T-cell (primary cell): Measurements from ENCODE around the gene PIGC. TPM values are rescaled to one million over a fixed set of nuclear protein-coding genes. Genes with fewer than 3 reads are reported as not detected.

Experiments used
- ATAC-seq, 4 experiments: fragments of 200-7000 bp in 3 of 4; fragments of 150-1000 bp in 1 of 4; cut with Tn5 transposase; replicated peaks in 1 of 4; 1 replicate in 3 of 4; 2 replicates in 1 of 4; pipeline ENCODE4 v1.10.0; 2021; ENCODE audit warnings: moderate library complexity in 3 of 4, mild to moderate bottlenecking in 2 of 4, moderate number of reproducible peaks in 1 of 4
- CTCF ChIA-PET, 2 donors: fragments of 300-600 bp; sonication (Branson Sonifier 250); formaldehyde crosslinking; loops; one replicate each; lab custom pipeline; 2022; ENCODE audit warnings: antibody characterized with exemption in 2 of 2; lab: Charles Lee
- POLR2A ChIA-PET, 2 donors: fragments of 300-600 bp; sonication (Branson Sonifier 250); formaldehyde crosslinking; loops; one replicate each; lab custom pipeline; 2022; ENCODE audit warnings: antibody characterized with exemption in 2 of 2; lab: Charles Lee
- DNase-seq, 35 experiments: peaks; one replicate each; pipeline versions ENCODE4 v3.0.0 to v3.0.0-alpha.2; 2013 to 2023
- H3K27ac ChIP-seq: one replicate; pipeline ENCODE4 v1.5.1; 2013; ENCODE audit warnings: low read length
- H3K27me3 ChIP-seq, 2 experiments: replicated peaks in 1 of 2; 1 replicate in 1 of 2; 2 replicates in 1 of 2; pipeline versions ENCODE4 v1.6.1 to v1.7.0; 2013; ENCODE audit warnings: low read length in 1 of 2, mixed read lengths in 1 of 2; ENCODE audit not compliant: control insufficient read depth in 2 of 2, insufficient read depth in 2 of 2; ENCODE audit errors: extremely low read depth in 1 of 2
- H3K36me3 ChIP-seq, 2 donors: 1 replicate in 1 of 2; 2 replicates in 1 of 2; pipeline versions ENCODE4 v1.6.1 to v1.7.0; 2013; ENCODE audit warnings: low read length in 1 of 2; ENCODE audit not compliant: control insufficient read depth in 2 of 2, insufficient read depth in 1 of 2; ENCODE audit errors: extremely low read depth in 1 of 2
- H3K4me1 ChIP-seq, 2 experiments: 1 replicate in 1 of 2; 2 replicates in 1 of 2; pipeline versions ENCODE4 v1.6.1 to v1.7.0; 2013; ENCODE audit warnings: low read length in 2 of 2, mixed read lengths in 1 of 2; ENCODE audit not compliant: insufficient read depth in 2 of 2, control insufficient read depth in 1 of 2; ENCODE audit errors: extremely low read depth in 1 of 2
- H3K4me3 ChIP-seq, 2 donors: 1 replicate in 1 of 2; 2 replicates in 1 of 2; pipeline versions ENCODE4 v1.5.1 to v1.7.0; 2013; ENCODE audit warnings: mild to moderate bottlenecking in 2 of 2, low read length in 1 of 2, moderate library complexity in 1 of 2; ENCODE audit not compliant: control insufficient read depth in 1 of 2; ENCODE audit errors: extremely low read depth in 1 of 2
- H3K9me3 ChIP-seq: 2 replicates; pipeline ENCODE4 v1.7.0; 2013
- H3K27ac Mint-ChIP-seq, 2 donors: one replicate each; pipeline ENCODE4 v1.8.0; 2020 to 2021; ENCODE audit warnings: mild to moderate bottlenecking in 2 of 2, mixed read lengths in 2 of 2
- H3K27me3 Mint-ChIP-seq, 2 donors: one replicate each; pipeline ENCODE4 v1.8.0; 2021 to 2022; ENCODE audit warnings: mixed read lengths in 2 of 2
- H3K36me3 Mint-ChIP-seq: one replicate; pipeline ENCODE4 v1.8.0; 2021; ENCODE audit warnings: mixed read lengths
- H3K4me1 Mint-ChIP-seq, 3 donors: one replicate each; pipeline ENCODE4 v1.8.0; 2020 to 2022; ENCODE audit warnings: mixed read lengths in 3 of 3, mild to moderate bottlenecking in 1 of 3
- H3K4me3 Mint-ChIP-seq, 3 donors: one replicate each; pipeline ENCODE4 v1.8.0; 2020 to 2022; ENCODE audit warnings: mild to moderate bottlenecking in 3 of 3, mixed read lengths in 3 of 3, moderate library complexity in 3 of 3
- H3K9me3 Mint-ChIP-seq, 3 donors: one replicate each; pipeline ENCODE4 v1.8.0; 2020 to 2022; ENCODE audit warnings: mixed read lengths in 3 of 3
- WGBS: methylation state at CpG from one replicate; pipeline ENCODE4 v1.1.5; 2013; ENCODE audit warnings: missing lambda C conversion rate; ENCODE audit not compliant: insufficient coverage; 5-methylcytosine and 5-hydroxymethylcytosine counted together
- total RNA-seq, 35 experiments: library from RNA in 6 of 35; stranded (reverse) in 6 of 35; fragments of 120-200 nt in 1 of 35; gene quantifications; one replicate each; pipeline versions ENCODE4 v1.2.1 to v1.2.4 and lab custom pipeline; 2013 to 2026

Gene PIGC
- total RNA-seq, 5 donors from 2014 or later (not counting 1 experiment from before 2014, with no cell fraction given), result 26.9 to 39.0 (median 34.5) TPM

DNA sequence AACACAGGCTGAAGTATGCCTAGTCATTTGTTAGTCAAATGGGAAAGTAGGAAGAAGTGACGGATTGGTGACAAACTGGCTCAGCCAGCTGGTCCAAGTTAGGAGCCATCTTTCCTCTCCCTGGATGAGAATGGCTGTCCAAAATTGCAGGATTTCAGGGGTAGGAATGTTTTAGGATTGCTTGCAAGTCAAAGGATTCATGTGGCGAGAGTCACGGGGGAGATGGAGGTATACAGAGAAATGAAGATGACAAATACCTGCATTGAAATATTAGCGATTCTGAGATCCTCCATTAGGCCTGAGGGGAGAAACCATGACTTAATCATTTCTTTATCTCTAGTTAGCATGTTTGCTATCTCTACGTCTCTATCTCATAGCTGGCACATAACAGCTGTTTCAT, 41.8 kb upstream of the PIGC start:
- Histone ChIP-seq H3K4me1 (peaks cover 0 to 6% of the 10 kb centered on the region in 2 experiments), H3K27ac (no peak overlapping the region), H3K27me3 (no peaks in the 10 kb centered on the region), H3K4me3 (no peak overlapping the region), H3K9me3 (no peaks in the 10 kb centered on the region), H3K36me3 (no peaks in the 10 kb centered on the region)
- Mint-ChIP-seq H3K4me3 (no peak overlapping the region), H3K36me3 (no peaks in the 10 kb centered on the region), H3K27ac (no peak overlapping the region), H3K9me3 (no peaks in the 10 kb centered on the region), H3K4me1 (peaks cover 10 to 18% (median 16%) of the 10 kb centered on the region in 3 donors), H3K27me3 (peaks cover 0 to 8% of the 10 kb centered on the region in 2 donors)
- no peak for ATAC-seq
- DNase-seq, result no peak
- WGBS, result 0% methylated on average over 1 of the region's 5 CpGs
- ChIA-PET POLR2A (no interaction called here), CTCF (no interaction called here)

DNA sequence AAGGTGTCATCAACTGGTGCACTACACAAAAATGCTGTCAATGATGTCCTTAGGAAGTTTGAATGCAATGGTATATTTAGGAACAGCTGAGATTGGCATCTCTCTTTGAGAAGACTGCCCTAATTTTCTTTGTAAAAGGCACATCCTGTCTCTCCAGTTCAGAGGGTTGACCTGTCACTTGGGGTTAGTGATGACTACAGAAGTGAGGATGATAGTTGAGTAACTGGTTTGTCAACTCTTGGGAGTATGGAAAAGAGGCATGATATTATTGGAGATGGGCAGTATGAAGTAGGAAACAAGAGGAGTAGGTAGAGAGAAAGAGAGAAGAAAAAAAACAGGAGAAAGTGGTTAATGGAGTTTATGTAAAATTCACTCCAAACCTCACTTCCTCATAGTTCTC, 40.4 kb upstream of the PIGC start:
- peaks cover 2 to 12% of the 10 kb centered on the region in 2 donors for H3K27me3 Mint-ChIP-seq
- ATAC-seq, result peak in 1 of 4 experiments; percentile 36
- H3K27ac ChIP-seq, result no peak overlapping the region
- no peak overlapping the region for H3K27ac Mint-ChIP-seq
- H3K9me3 Mint-ChIP-seq, result no peaks in the 10 kb centered on the region
- DNase-seq, result no peak
- no peaks in the 10 kb centered on the region for H3K27me3 ChIP-seq
- H3K4me1 ChIP-seq, result peaks cover 0 to 11% of the 10 kb centered on the region in 2 experiments
- no peaks in the 10 kb centered on the region for H3K36me3 ChIP-seq
- ChIA-PET CTCF (interaction anchor here in 1 of 2 donors (0.6 kb wide), 1 partner anchor 361 kb away, joined by 7 read pairs; no protein-coding TSS in a partner anchor), POLR2A (no interaction called here)
- H3K4me1 Mint-ChIP-seq, result peaks cover 16 to 26% (median 23%) of the 10 kb centered on the region in 3 donors
- H3K4me3 ChIP-seq, result no peak overlapping the region
- no peak overlapping the region for H3K4me3 Mint-ChIP-seq
- no peaks in the 10 kb centered on the region for H3K36me3 Mint-ChIP-seq
- H3K9me3 ChIP-seq, result no peaks in the 10 kb centered on the region

DNA sequence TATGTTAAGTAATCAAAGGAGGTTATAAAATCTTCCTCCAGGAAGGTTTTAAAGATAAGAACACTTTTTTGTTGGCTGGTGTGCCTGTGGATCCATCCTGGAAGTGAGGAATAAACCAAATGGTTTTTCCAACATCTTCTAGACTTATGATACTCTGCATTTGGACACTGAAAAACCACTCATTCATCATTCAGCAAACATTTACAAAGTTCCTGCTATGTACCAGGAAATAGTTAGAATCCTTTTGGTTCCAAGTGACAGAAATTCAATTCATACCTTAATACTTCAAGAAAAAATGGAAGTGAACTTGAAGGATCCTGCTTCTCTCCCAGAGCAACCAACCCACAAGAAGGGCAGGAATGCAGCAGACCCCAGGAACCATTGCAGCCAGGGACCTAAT, 39.6 kb upstream of the PIGC start:
- no peak overlapping the region for H3K4me3 Mint-ChIP-seq
- Histone ChIP-seq H3K36me3 (no peaks in the 10 kb centered on the region), H3K4me1 (peaks cover 0 to 11% of the 10 kb centered on the region in 2 experiments), H3K27ac (no peak overlapping the region), H3K4me3 (no peak overlapping the region), H3K9me3 (no peaks in the 10 kb centered on the region), H3K27me3 (no peaks in the 10 kb centered on the region)
- no peaks in the 10 kb centered on the region for H3K9me3 Mint-ChIP-seq
- POLR2A ChIA-PET, result interaction anchor here in 1 of 2 donors (0.7 kb wide), 1 partner anchor 1235 kb away, joined by 4 read pairs; no protein-coding TSS in a partner anchor
- CTCF ChIA-PET, result no interaction called here
- no peaks in the 10 kb centered on the region for H3K36me3 Mint-ChIP-seq
- DNase-seq (no peak), ATAC-seq (no peak)
- peaks cover 16 to 26% (median 23%) of the 10 kb centered on the region in 3 donors for H3K4me1 Mint-ChIP-seq
- H3K27ac Mint-ChIP-seq, result no peak overlapping the region
- peaks cover 2 to 7% of the 10 kb centered on the region in 2 donors for H3K27me3 Mint-ChIP-seq

DNA sequence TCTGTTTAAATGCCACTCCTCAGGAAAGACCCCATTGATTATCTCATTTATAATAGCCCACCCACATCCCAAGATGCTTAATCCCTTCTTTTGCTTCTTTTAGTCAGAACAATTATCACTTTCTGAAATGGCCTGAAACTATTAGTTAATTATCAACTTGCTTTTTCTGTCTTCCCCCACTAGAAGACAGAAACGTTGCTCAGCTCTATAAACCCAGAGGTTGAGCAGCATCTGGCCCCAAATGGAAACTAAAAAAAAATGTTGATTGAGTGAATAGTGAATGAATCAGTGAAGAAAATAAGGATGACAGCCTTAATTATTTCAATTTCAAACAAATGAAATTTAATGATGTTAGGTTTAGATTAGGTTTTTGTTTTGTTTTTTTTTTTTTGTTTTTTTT, 38.2 kb upstream of the PIGC start:
- Histone ChIP-seq H3K27me3 (no peaks in the 10 kb centered on the region), H3K4me3 (no peak overlapping the region), H3K27ac (no peak overlapping the region), H3K9me3 (no peaks in the 10 kb centered on the region), H3K4me1 (peaks cover 0 to 9% of the 10 kb centered on the region in 2 experiments), H3K36me3 (no peaks in the 10 kb centered on the region)
- ATAC-seq, result no peak
- H3K4me3 Mint-ChIP-seq, result no peak overlapping the region
- POLR2A ChIA-PET, result no interaction called here
- peaks cover 7 to 16% (median 14%) of the 10 kb centered on the region in 3 donors for H3K4me1 Mint-ChIP-seq
- CTCF ChIA-PET, result interaction anchor here (0.7 kb wide), 4 partner anchors 9 to 225 kb away, joined by 3 to 5 read pairs (median 4); no protein-coding TSS in a partner anchor
- WGBS, result no CpG with 5 or more reads among the region's 1 CpG
- H3K27ac Mint-ChIP-seq, result no peak overlapping the region
- DNase-seq, result no peak
- H3K36me3 Mint-ChIP-seq, result no peaks in the 10 kb centered on the region
- H3K9me3 Mint-ChIP-seq, result no peaks in the 10 kb centered on the region
- H3K27me3 Mint-ChIP-seq, result peaks cover 2 to 10% of the 10 kb centered on the region in 2 donors

DNA sequence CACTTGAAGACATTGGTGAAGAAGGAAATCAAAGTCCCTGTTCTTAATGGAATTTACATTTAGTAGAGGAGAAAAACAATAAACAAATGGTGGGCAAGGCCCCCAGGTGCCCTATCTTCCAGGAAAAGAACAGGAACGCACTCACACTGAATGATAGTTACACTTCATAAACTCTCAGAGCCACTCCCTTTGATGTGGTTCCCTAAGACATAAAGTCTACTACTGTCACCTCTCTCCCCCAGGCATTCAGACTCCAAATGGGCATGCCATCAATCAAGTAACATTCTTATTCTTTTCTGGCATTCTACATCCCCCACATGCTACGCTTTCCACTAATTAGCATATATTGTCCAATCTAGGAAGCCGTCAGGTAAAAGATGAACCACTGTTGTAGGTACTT, 36.6 kb upstream of the PIGC start:
- H3K4me3 Mint-ChIP-seq, result no peak overlapping the region
- H3K9me3 Mint-ChIP-seq, result no peaks in the 10 kb centered on the region
- H3K27ac Mint-ChIP-seq, result no peak overlapping the region
- 0% methylated on average over 1 of the region's 3 CpGs for WGBS
- DNase-seq, result no peak
- CTCF ChIA-PET, result no interaction called here
- H3K27me3 ChIP-seq, result no peaks in the 10 kb centered on the region
- POLR2A ChIA-PET, result interaction anchor here in 1 of 2 donors (0.6 kb wide), 1 partner anchor 397 kb away, joined by 3 read pairs; no protein-coding TSS in a partner anchor
- H3K4me3 ChIP-seq, result no peak overlapping the region
- H3K4me1 ChIP-seq, result peaks cover 0 to 9% of the 10 kb centered on the region in 2 experiments
- no peak for ATAC-seq
- no peaks in the 10 kb centered on the region for H3K9me3 ChIP-seq
- H3K4me1 Mint-ChIP-seq, result peaks cover 6 to 16% (median 14%) of the 10 kb centered on the region in 3 donors
- peaks cover 2 to 10% of the 10 kb centered on the region in 2 donors for H3K27me3 Mint-ChIP-seq
- H3K36me3 Mint-ChIP-seq, result no peaks in the 10 kb centered on the region
- H3K27ac ChIP-seq, result no peak overlapping the region
- no peaks in the 10 kb centered on the region for H3K36me3 ChIP-seq

DNA sequence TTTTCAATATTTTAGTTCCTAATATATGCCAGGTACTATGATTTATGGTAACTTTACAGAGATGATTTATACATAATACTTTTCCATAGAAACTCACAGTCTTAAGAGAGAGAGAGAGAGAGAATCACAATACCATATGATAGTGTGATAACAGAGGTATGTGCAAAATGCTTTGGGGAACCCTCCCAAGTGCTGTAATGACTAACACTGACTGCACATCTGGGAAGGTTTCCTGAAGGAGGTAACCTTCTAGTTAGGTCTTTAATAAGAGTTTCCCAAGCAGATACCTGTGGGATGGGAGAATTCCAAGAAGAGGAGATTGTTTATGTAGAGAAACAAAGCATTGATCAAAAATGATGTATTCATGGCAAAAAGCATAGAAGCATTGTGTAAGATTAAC, 34.6 kb upstream of the PIGC start:
- peaks cover 0 to 10% of the 10 kb centered on the region in 2 experiments for H3K4me1 ChIP-seq

More for the DNA sequence above, 34.6 kb upstream of the PIGC start:
- Histone ChIP-seq H3K27me3 (no peaks in the 10 kb centered on the region), H3K36me3 (no peaks in the 10 kb centered on the region), H3K9me3 (no peaks in the 10 kb centered on the region), H3K4me3 (no peak overlapping the region), H3K27ac (no peak overlapping the region)
- H3K27me3 Mint-ChIP-seq, result peaks cover 2 to 10% of the 10 kb centered on the region in 2 donors
- no peak for ATAC-seq
- H3K4me3 Mint-ChIP-seq, result no peak overlapping the region
- POLR2A ChIA-PET, result no interaction called here
- CTCF ChIA-PET, result no interaction called here
- H3K36me3 Mint-ChIP-seq, result no peaks in the 10 kb centered on the region
- H3K9me3 Mint-ChIP-seq, result no peaks in the 10 kb centered on the region
- DNase-seq, result no peak
- no peak overlapping the region for H3K27ac Mint-ChIP-seq
- H3K4me1 Mint-ChIP-seq, result peaks cover 9 to 14% (median 10%) of the 10 kb centered on the region in 3 donors
